GM10248 (cell line): ENCODE results near the gene TBCCD1.

ENCODE experiments used
- CTCF ChIA-PET: fragments of 300-600 bp; sonication (Branson Sonifier 250); formaldehyde crosslinking; extraction: SDS; loops from one replicate; lab custom pipeline; 2021; ENCODE audit warnings: antibody characterized with exemption; lab: Yijun Ruan, JAX
- POLR2A ChIA-PET: fragments of 350-650 bp; sonication (Branson Sonifier 250); formaldehyde crosslinking; extraction: SDS; loops from one replicate; lab custom pipeline; 2020; ENCODE audit warnings: antibody characterized with exemption; lab: Yijun Ruan, JAX
- DNase-seq: peaks from one replicate; pipeline ENCODE4 v3.0.0; 2012; ENCODE audit errors: extremely low spot score
- CTCF ChIP-seq: IDR thresholded peaks from 2 replicates; pipeline ENCODE4 v1.5.1; 2012; ENCODE audit warnings: mild to moderate bottlenecking, low read depth; ENCODE audit errors: extremely low read depth, missing control alignments, control extremely low read depth

The TBCCD1 gene

GRCh38 chr3:186612721-186613636 is 45.8 kb upstream of the TBCCD1 start, which contains the start of gene AHSG:
Gene AHSG, plus strand, starts transcription at chr3:186613060. Its CDS starts 82 bp downstream, at chr3:186613142.
- no peak for TF ChIP-seq CTCF
- POLR2A ChIA-PET = no interaction called here
- DNase-seq = no peak
- CTCF ChIA-PET = interaction anchor here (0.7 to 12.5 kb wide), 15 partner anchors 9 to 953 kb away, joined by 3 to 202 read pairs (median 27); no protein-coding TSS in a partner anchor

- ChIA-PET POLR2A (no interaction called here), CTCF (interaction anchor here (1.2 to 12.5 kb wide), 4 partner anchors 11 to 629 kb away, joined by 3 to 202 read pairs (median 3); no protein-coding TSS in a partner anchor)
These were observed 44.9 kb upstream of the TBCCD1 start for GRCh38 chr3:186612065-186612464.

GRCh38 chr3:186609247-186609868 is 42.2 kb upstream of the TBCCD1 start:
- TF ChIP-seq CTCF = peak; percentile 21
- POLR2A ChIA-PET = no interaction called here
- CTCF ChIA-PET = interaction anchor here (1.1 to 12.5 kb wide), 10 partner anchors 8 to 949 kb away, joined by 3 to 202 read pairs (median 6); no protein-coding TSS in a partner anchor
- DNase-seq = peak; percentile 42

More at GRCh38 chr3:186612065-186612464, 44.9 kb upstream of the TBCCD1 start:
- DNase-seq = no peak
- TF ChIP-seq CTCF = no peak

GRCh38 chr3:186608624-186609215 is 41.6 kb upstream of the TBCCD1 start:
- no peak for TF ChIP-seq CTCF
- CTCF ChIA-PET = interaction anchor here (0.9 to 12.5 kb wide), 9 partner anchors 8 to 948 kb away, joined by 3 to 202 read pairs (median 5); no protein-coding TSS in a partner anchor
- POLR2A ChIA-PET = no interaction called here
- no peak for DNase-seq

GRCh38 chr3:186605561-186606545 is 38.7 kb upstream of the TBCCD1 start:
- ChIA-PET CTCF (interaction anchor here (1.2 to 17.4 kb wide), 2 partner anchors 10 to 21 kb away, joined by 3 to 155 read pairs; partner anchors contain the start of gene AHSG), POLR2A (no interaction called here)
- TF ChIP-seq CTCF = no peak
- DNase-seq = no peak
